Measurements from ENCODE around the gene WDR27. TPM values are rescaled to one million over a fixed set of nuclear protein-coding genes. Genes with fewer than 3 reads are reported as not detected.

The WDR27 gene
- total and polyA plus RNA-seq, 10 of the 15 experiments (the other 5 are each of a cell fraction or from before 2014, with no cell fraction given) = 1.9 to 33.2 (median 19.0) TPM

GRCh38 chr6:169661391-169661756 lies 40.5 kb downstream of the WDR27 start:
- H3K9ac ChIP-seq (ENCODE audit: control insufficient read depth, insufficient read depth, low read length) = no peak overlapping the region
- no peak overlapping the region for H3K4me3 ChIP-seq
- ChIA-PET CTCF (no interaction called here), RAD21 (ENCODE audit: unreplicated experiment) (no interaction called here), POLR2A (no interaction called here), SMC1A (ENCODE audit: uncharacterized antibody, unreplicated experiment) (no interaction called here)
- no peaks in the 10 kb centered on the region for H3K9me3 ChIP-seq (replicated peaks; ENCODE audit: control insufficient read depth, insufficient read depth, low read length)
- TF ChIP-seq HCFC1 (IDR thresholded peaks at IDR 0.05; ENCODE audit: low read length) = no peak
- no peak for TF ChIP-seq ZBED1 (IDR thresholded peaks at IDR 0.05; ENCODE audit: borderline replicate concordance)
- no peak for TF ChIP-seq CREM (IDR thresholded peaks at IDR 0.05; ENCODE audit: low read depth)
- TF ChIP-seq KAT2A (conservative IDR thresholded peaks at IDR 0.05; ENCODE audit: control insufficient read depth, low read depth, low read length) = no peak
- TF ChIP-seq STAT1 (conservative IDR thresholded peaks at IDR 0.05) = no peak
- no peak for TF ChIP-seq MEF2A (IDR thresholded peaks at IDR 0.05; ENCODE audit: insufficient read depth, low read depth, low read length)
- ATAC-seq (no peak), DNase-seq (ENCODE audit: low read depth, low spot score) (no peak), FAIRE-seq (no peak)
- no peak overlapping the region for H3K4me2 ChIP-seq (ENCODE audit: control insufficient read depth, insufficient read depth)
- H3K79me2 ChIP-seq (ENCODE audit: control insufficient read depth, insufficient read depth, low read length) = no peaks in the 10 kb centered on the region
- H3K4me1 ChIP-seq (ENCODE audit: control insufficient read depth, insufficient read depth, low read length) = no peaks in the 10 kb centered on the region
- 87% methylated on average over 7 of the region's 7 CpGs for WGBS (ENCODE audit: insufficient coverage, insufficient replicate concordance, low lambda C conversion rate, missing lambda C conversion rate)
- no TSS peak for BruUV-seq (replicated peaks)
- H2AFZ ChIP-seq (ENCODE audit: control insufficient read depth, low read depth, low read length) = no peak overlapping the region
- peaks cover 3 to 5% of the 10 kb centered on the region in 2 experiments; a peak in 3 of 4 replicates for H3K36me3 ChIP-seq (ENCODE audit: control insufficient read depth in 2 of 2, insufficient read depth in 2 of 2, low read length in 1 of 2)
- H3K27ac ChIP-seq (ENCODE audit: control insufficient read depth, insufficient read depth) = no peak overlapping the region
- no peaks in the 10 kb centered on the region for H3K27me3 ChIP-seq (replicated peaks in 1 of 2; ENCODE audit: control insufficient read depth in 2 of 2, insufficient read depth in 2 of 2, low read length in 1 of 2)
- H4K20me1 ChIP-seq (ENCODE audit: control insufficient read depth, insufficient read depth) = no peaks in the 10 kb centered on the region
- in situ Hi-C loops (cut with MboI) (no loop called here), intact Hi-C loops (cut with micrococcal nuclease; ENCODE audit: unreplicated experiment) (no loop called here)

DNA sequence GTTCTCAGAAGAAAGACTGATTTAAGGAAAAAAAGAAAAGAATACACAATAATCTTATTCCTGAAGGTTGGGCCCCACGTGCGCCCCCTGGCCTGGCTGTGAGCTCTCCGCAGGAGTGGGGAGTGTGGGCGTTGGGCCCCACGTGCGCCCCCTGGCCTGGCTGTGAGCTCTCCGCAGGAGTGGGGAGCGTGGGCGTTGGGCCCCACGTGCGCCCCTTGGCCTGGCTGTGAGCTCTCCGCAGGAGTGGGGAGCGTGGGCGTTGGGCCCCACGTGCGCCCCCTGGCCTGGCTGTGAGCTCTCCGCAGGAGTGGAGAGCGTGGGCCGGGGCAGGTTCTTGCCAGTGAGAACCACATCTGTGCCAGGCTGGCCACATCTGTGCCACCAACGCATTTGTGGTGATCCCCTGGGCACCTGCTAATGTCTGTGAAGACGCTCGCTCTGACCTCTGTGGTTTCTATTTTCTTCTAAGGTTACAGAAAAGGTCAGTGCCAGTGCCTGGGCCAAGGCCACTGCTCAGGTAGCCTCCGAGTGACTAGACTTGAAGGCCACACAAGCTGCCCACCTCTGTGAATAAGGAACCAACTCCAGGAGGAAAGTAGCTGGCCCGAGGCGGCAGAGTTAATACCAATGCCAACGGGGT lies 41.0 kb downstream of the WDR27 start:
- WGBS (ENCODE audit: insufficient coverage, insufficient replicate concordance, low lambda C conversion rate, missing lambda C conversion rate) = 92% methylated on average over 26 of the region's 26 CpGs
- Histone ChIP-seq H3K27ac (ENCODE audit: control insufficient read depth, insufficient read depth) (no peak overlapping the region), H3K4me3 (no peak overlapping the region), H3K9ac (ENCODE audit: control insufficient read depth, insufficient read depth, low read length) (no peak overlapping the region), H3K9me3 (replicated peaks; ENCODE audit: control insufficient read depth, insufficient read depth, low read length) (no peaks in the 10 kb centered on the region), H3K79me2 (ENCODE audit: control insufficient read depth, insufficient read depth, low read length) (no peaks in the 10 kb centered on the region), H2AFZ (ENCODE audit: control insufficient read depth, low read depth, low read length) (no peak overlapping the region), H3K4me2 (ENCODE audit: control insufficient read depth, insufficient read depth) (no peak overlapping the region), H3K27me3 (replicated peaks in 1 of 2; ENCODE audit: control insufficient read depth in 2 of 2, insufficient read depth in 2 of 2, low read length in 1 of 2) (no peaks in the 10 kb centered on the region), H4K20me1 (ENCODE audit: control insufficient read depth, insufficient read depth) (no peaks in the 10 kb centered on the region), H3K4me1 (ENCODE audit: control insufficient read depth, insufficient read depth, low read length) (no peaks in the 10 kb centered on the region), H3K36me3 (ENCODE audit: control insufficient read depth in 2 of 2, insufficient read depth in 2 of 2, low read length in 1 of 2) (peaks cover 3 to 5% of the 10 kb centered on the region in 2 experiments; a peak in 2 of 4 replicates)
- in situ Hi-C loops (cut with MboI) = no loop called here
- FAIRE-seq = no peak
- ChIA-PET SMC1A (ENCODE audit: uncharacterized antibody, unreplicated experiment) (no interaction called here), POLR2A (no interaction called here), RAD21 (ENCODE audit: unreplicated experiment) (no interaction called here), CTCF (no interaction called here)
- intact Hi-C loops (cut with micrococcal nuclease; ENCODE audit: unreplicated experiment) = no loop called here
- TF ChIP-seq CHD4 (IDR thresholded peaks at IDR 0.05) (no peak), ZNF274 (IDR thresholded peaks at IDR 0.05; ENCODE audit: insufficient read depth, insufficient read length) (no peak), SUZ12 (IDR thresholded peaks at IDR 0.05; ENCODE audit: unreplicated experiment) (no peak), BCL11A (IDR thresholded peaks at IDR 0.05; ENCODE audit: low read depth, low read length) (no peak), KDM1A (IDR thresholded peaks at IDR 0.05; ENCODE audit: borderline replicate concordance) (no peak), SMAD1 (IDR thresholded peaks at IDR 0.05; ENCODE audit: low read depth, partially characterized antibody) (no peak), BHLHE40 (IDR thresholded peaks at IDR 0.05; ENCODE audit: borderline replicate concordance in 1 of 2, low read depth in 2 of 2, low read length in 1 of 2) (no peak), MTA3 (IDR thresholded peaks at IDR 0.05; ENCODE audit: borderline replicate concordance, low read length) (no peak), ZBED1 (IDR thresholded peaks at IDR 0.05; ENCODE audit: borderline replicate concordance) (no peak)
- TF ChIP-seq, protein P1, sequence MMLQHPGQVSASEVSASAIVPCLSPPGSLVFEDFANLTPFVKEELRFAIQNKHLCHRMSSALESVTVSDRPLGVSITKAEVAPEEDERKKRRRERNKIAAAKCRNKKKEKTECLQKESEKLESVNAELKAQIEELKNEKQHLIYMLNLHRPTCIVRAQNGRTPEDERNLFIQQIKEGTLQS (IDR thresholded peaks at IDR 0.05; ENCODE audit: borderline replicate concordance, extremely low read depth, low read depth, low read length) = no peak
- no peak for DNase-seq (ENCODE audit: low read depth, low spot score)
- BruUV-seq (replicated peaks) = no TSS peak
- ATAC-seq = no peak
